Mesendoderm (in vitro differentiated cells): Measurements from ENCODE around the gene NOD1.
"Not testable (repeated sequence)": the region's sequence is repeated elsewhere in the genome, so short reads cannot be mapped to it uniquely, and the experiment has no call there.

Experiments
- DNase-seq: peaks from one replicate; pipeline ENCODE4 v3.0.0; 2013
- H2AK5ac ChIP-seq: 2 replicates; pipeline ENCODE4 v1.6.1; 2013; ENCODE audit warnings: low read length, inconsistent platforms
- H2BK120ac ChIP-seq: 2 replicates; pipeline ENCODE4 v1.6.1; 2013; ENCODE audit warnings: low read depth, mild to moderate bottlenecking, low read length, moderate library complexity, mixed read lengths
- H2BK15ac ChIP-seq: replicated peaks from 2 replicates; pipeline ENCODE4 v1.6.1; 2013; ENCODE audit warnings: low read depth, mild to moderate bottlenecking, moderate library complexity
- H2BK5ac ChIP-seq: 2 replicates; pipeline ENCODE4 v1.6.1; 2013; ENCODE audit warnings: low read length, inconsistent platforms
- H3K18ac ChIP-seq: 2 replicates; pipeline ENCODE4 v1.6.1; 2013; ENCODE audit warnings: mild to moderate bottlenecking, low read length, mixed read lengths
- H3K23ac ChIP-seq: one replicate; pipeline ENCODE4 v1.6.1; 2013; ENCODE audit warnings: low read length
- H3K27ac ChIP-seq: 2 replicates; pipeline ENCODE4 v1.5.1; 2013; ENCODE audit warnings: low read depth, mild to moderate bottlenecking, inconsistent platforms, low read length, moderate library complexity
- H3K27me3 ChIP-seq: 2 replicates; pipeline ENCODE4 v1.6.1; 2013; ENCODE audit warnings: low read length, control low read depth, mild to moderate bottlenecking, inconsistent platforms; ENCODE audit not compliant: insufficient read depth, poor library complexity
- H3K36me3 ChIP-seq: 2 replicates; pipeline ENCODE4 v1.6.1; 2013; ENCODE audit warnings: low read length, inconsistent platforms; ENCODE audit not compliant: control insufficient read depth, insufficient read depth
- H3K4ac ChIP-seq: one replicate; pipeline ENCODE4 v1.6.1; 2013; ENCODE audit warnings: low read depth, mild to moderate bottlenecking, low read length, moderate library complexity
- H3K4me1 ChIP-seq: 2 replicates; pipeline ENCODE4 v1.6.1; 2013; ENCODE audit warnings: low read depth, low read length, inconsistent platforms; ENCODE audit not compliant: control insufficient read depth
- H3K4me2 ChIP-seq: 2 replicates; pipeline ENCODE4 v1.6.1; 2013; ENCODE audit warnings: low read length
- H3K4me3 ChIP-seq: 2 replicates; pipeline ENCODE4 v1.5.1; 2013; ENCODE audit warnings: mild to moderate bottlenecking, low read length
- H3K56ac ChIP-seq: one replicate; pipeline ENCODE4 v1.6.1; 2013; ENCODE audit warnings: low read length
- H3K79me1 ChIP-seq: 2 replicates; pipeline ENCODE4 v1.6.1; 2013; ENCODE audit warnings: low read length, inconsistent platforms
- H3K79me2 ChIP-seq: 2 replicates; pipeline ENCODE4 v1.6.1; 2013; ENCODE audit warnings: mild to moderate bottlenecking, low read length; ENCODE audit not compliant: control insufficient read depth, insufficient read depth
- H3K9ac ChIP-seq: 2 replicates; pipeline ENCODE4 v1.6.1; 2013; ENCODE audit warnings: low read length, inconsistent platforms
- H4K5ac ChIP-seq: one replicate; pipeline ENCODE4 v1.6.1; 2013; ENCODE audit warnings: low read length
- H4K8ac ChIP-seq: one replicate; pipeline ENCODE4 v1.6.1; 2013; ENCODE audit warnings: low read depth, mild to moderate bottlenecking, control low read depth, low read length, moderate library complexity
- WGBS: extraction: QIAGEN DNeasy Blood & Tissue Kit; methylation state at CpG from one replicate; pipeline ENCODE4 v1.1.7; 2013; ENCODE audit warnings: low lambda C conversion rate, missing lambda C conversion rate; ENCODE audit not compliant: insufficient coverage; ENCODE audit errors: extremely low coverage; 5-methylcytosine and 5-hydroxymethylcytosine counted together

NOD1 gene

GRCh38 chr7:30509171-30509857 lies 30.7 kb upstream of the NOD1 start:
- WGBS = no CpG with 5 or more reads among the region's 9 CpGs
- not testable (repeated sequence) for H3K4me1 ChIP-seq, H2BK5ac ChIP-seq, H3K9ac ChIP-seq, H3K79me2 ChIP-seq, H3K23ac ChIP-seq, H3K18ac ChIP-seq, H3K4me3 ChIP-seq, H2BK15ac ChIP-seq, H3K4me2 ChIP-seq, H3K56ac ChIP-seq, H3K27me3 ChIP-seq, H3K4ac ChIP-seq, H2AK5ac ChIP-seq, H3K79me1 ChIP-seq, DNase-seq, H4K8ac ChIP-seq, H4K5ac ChIP-seq, H3K36me3 ChIP-seq, H3K27ac ChIP-seq, H2BK120ac ChIP-seq

GRCh38 chr7:30507346-30507900 lies 28.8 kb upstream of the NOD1 start:
- not testable (repeated sequence) for H2BK5ac ChIP-seq, H4K5ac ChIP-seq, H3K36me3 ChIP-seq, H3K4me2 ChIP-seq, H2BK120ac ChIP-seq, H3K4me1 ChIP-seq, H3K27ac ChIP-seq, H3K23ac ChIP-seq, H4K8ac ChIP-seq, H3K18ac ChIP-seq, H3K4me3 ChIP-seq, H3K27me3 ChIP-seq, H3K56ac ChIP-seq, H3K9ac ChIP-seq, H2BK15ac ChIP-seq, DNase-seq, H3K4ac ChIP-seq, H2AK5ac ChIP-seq
- peaks cover 13% of the 10 kb centered on the region for H3K79me2 ChIP-seq
- no CpG with 5 or more reads among the region's 9 CpGs for whole genome bisulfite sequencing
- peaks cover 11% of the 10 kb centered on the region for H3K79me1 ChIP-seq

GRCh38 chr7:30505174-30505697 lies 26.7 kb upstream of the NOD1 start:
- DNase-seq = no peak
- H3K4me2 ChIP-seq = peak overlapping the region; percentile 30
- H3K4me1 ChIP-seq = peaks cover 7% of the 10 kb centered on the region
- no peaks in the 10 kb centered on the region for H3K27me3 ChIP-seq
- peaks cover 20% of the 10 kb centered on the region for H3K79me2 ChIP-seq
- no peak overlapping the region for H4K5ac ChIP-seq
- peak overlapping the region; percentile 55 for H3K18ac ChIP-seq
- no peak overlapping the region for H3K27ac ChIP-seq
- H3K36me3 ChIP-seq = no peaks in the 10 kb centered on the region
- no peak overlapping the region for H2BK15ac ChIP-seq
- H3K4ac ChIP-seq = no peak overlapping the region
- no peak overlapping the region for H3K4me3 ChIP-seq
- H3K9ac ChIP-seq = peak overlapping the region; percentile 55
- no peak overlapping the region for H2AK5ac ChIP-seq
- H2BK120ac ChIP-seq = no peak overlapping the region
- no peak overlapping the region for H3K23ac ChIP-seq
- no CpG with 5 or more reads among the region's 19 CpGs for WGBS
- peaks cover 13% of the 10 kb centered on the region for H3K79me1 ChIP-seq
- no peak overlapping the region for H2BK5ac ChIP-seq
- peak overlapping the region; percentile 79 for H3K56ac ChIP-seq
- no peak overlapping the region for H4K8ac ChIP-seq

- Histone ChIP-seq H4K5ac (no peak within 1 kb of the TSS), H3K4me3 (peak within 1 kb of the TSS; percentile 93), H2BK15ac (no peak within 1 kb of the TSS), H3K4ac (peak within 1 kb of the TSS; percentile 50), H3K79me1 (peaks cover 14% of the 10 kb centered on the region), H2BK120ac (no peak within 1 kb of the TSS), H3K36me3 (no peaks in the 10 kb centered on the region), H3K27ac (no peak within 1 kb of the TSS), H3K18ac (peak within 1 kb of the TSS; percentile 55), H3K79me2 (peaks cover 20% of the 10 kb centered on the region), H3K23ac (peak within 1 kb of the TSS; percentile 92), H4K8ac (no peak within 1 kb of the TSS), H3K4me1 (peaks cover 7% of the 10 kb centered on the region), H2AK5ac (no peak within 1 kb of the TSS), H3K4me2 (peak within 1 kb of the TSS; percentile 34), H3K9ac (peak within 1 kb of the TSS; percentile 86), H3K56ac (peak within 1 kb of the TSS; percentile 97), H3K27me3 (no peaks in the 10 kb centered on the region), H2BK5ac (no peak within 1 kb of the TSS)
- WGBS = no CpG with 5 or more reads among the region's 64 CpGs
- peak; percentile 99 for DNase-seq
These were observed 26.0 kb upstream of the NOD1 start, which contains the start of gene GGCT for GRCh38 chr7:30504301-30505173. Gene GGCT (minus strand): TSS chr7:30504829. CDS start chr7:30504709, 120 bp downstream.

GRCh38 chr7:30503274-30504212 lies 25.0 kb upstream of the NOD1 start:
- no peak overlapping the region for H2BK15ac ChIP-seq
- no peak overlapping the region for H2BK5ac ChIP-seq
- H3K27ac ChIP-seq = no peak overlapping the region
- no peaks in the 10 kb centered on the region for H3K36me3 ChIP-seq
- no peak overlapping the region for H2AK5ac ChIP-seq
- no peak for DNase-seq
- peak overlapping the region; percentile 93 for H3K4me3 ChIP-seq
- H3K4ac ChIP-seq = peak overlapping the region; percentile 50
- H3K56ac ChIP-seq = peak overlapping the region; percentile 97
- peak overlapping the region; percentile 21 for H3K18ac ChIP-seq
- peaks cover 7% of the 10 kb centered on the region for H3K4me1 ChIP-seq
- H2BK120ac ChIP-seq = no peak overlapping the region
- no peak overlapping the region for H4K8ac ChIP-seq
- H3K79me2 ChIP-seq = peaks cover 20% of the 10 kb centered on the region
- peaks cover 14% of the 10 kb centered on the region for H3K79me1 ChIP-seq
- no CpG with 5 or more reads among the region's 15 CpGs for WGBS
- H3K23ac ChIP-seq = peak overlapping the region; percentile 92
- H3K27me3 ChIP-seq = no peaks in the 10 kb centered on the region
- peak overlapping the region; percentile 86 for H3K9ac ChIP-seq
- H3K4me2 ChIP-seq = peak overlapping the region; percentile 34
- H4K5ac ChIP-seq = no peak overlapping the region
